DOHH2 (cell line): ENCODE measurements around the gene CATSPERE.
A peak's percentile ranks its signal among the peaks of the same experiment; 100 is the strongest.

Source experiments
- H3F3A ChIP-seq: fragments of 200-600 bp; sonication (generic), shearing (Covaris generic); 2 replicates; pipeline ENCODE4 v1.6.0; 2016; ENCODE audit warnings: antibody characterized with exemption, mild to moderate bottlenecking; ENCODE audit not compliant: control insufficient read depth, insufficient read depth
- H3K27ac ChIP-seq: fragments of 200-600 bp; sonication (generic); 2 replicates; pipeline ENCODE4 v1.5.1; 2014; ENCODE audit warnings: low read depth, mild to moderate bottlenecking, low read length, moderate library complexity
- H3K27me3 ChIP-seq: fragments of 200-600 bp; sonication (generic); 2 replicates; pipeline ENCODE4 v1.6.1; 2014; ENCODE audit warnings: mild to moderate bottlenecking, low read length, mixed read lengths; ENCODE audit not compliant: control insufficient read depth
- H3K36me3 ChIP-seq: fragments of 200-600 bp; sonication (generic); 2 replicates; pipeline ENCODE4 v1.6.1; 2014; ENCODE audit warnings: mild to moderate bottlenecking, low read length, moderate library complexity, mixed read lengths; ENCODE audit not compliant: control insufficient read depth
- H3K4me1 ChIP-seq: fragments of 200-600 bp; sonication (generic); 2 replicates; pipeline ENCODE4 v1.6.1; 2014; ENCODE audit warnings: mild to moderate bottlenecking, low read length, mixed read lengths; ENCODE audit not compliant: control insufficient read depth
- H3K4me2 ChIP-seq: fragments of 200-600 bp; sonication (generic); 2 replicates; pipeline ENCODE4 v1.6.0; 2014; ENCODE audit warnings: mild to moderate bottlenecking, low read length, moderate library complexity
- H3K4me3 ChIP-seq: fragments of 200-600 bp; sonication (generic); 2 replicates; pipeline ENCODE4 v1.5.1; 2014; ENCODE audit warnings: mild to moderate bottlenecking, low read length, mixed read lengths
- H3K79me2 ChIP-seq: fragments of 200-600 bp; sonication (generic); 2 replicates; pipeline ENCODE4 v1.6.1; 2014; ENCODE audit warnings: mild to moderate bottlenecking, low read length, mixed read lengths; ENCODE audit not compliant: control insufficient read depth
- H3K9me2 ChIP-seq: fragments of 200-600 bp; sonication (generic); replicated peaks from 2 replicates; pipeline ENCODE4 v1.6.1; 2014; ENCODE audit warnings: mild to moderate bottlenecking, low read length, mixed read lengths; ENCODE audit not compliant: control insufficient read depth
- H3K9me3 ChIP-seq: fragments of 200-600 bp; sonication (generic); 2 replicates; pipeline ENCODE4 v1.6.1; 2014; ENCODE audit warnings: antibody characterized with exemption, low read length, mixed read lengths; ENCODE audit not compliant: control insufficient read depth, insufficient read depth
- H4K20me1 ChIP-seq: fragments of 200-600 bp; sonication (generic); 2 replicates; pipeline ENCODE4 v1.6.0; 2014; ENCODE audit warnings: low read depth, mild to moderate bottlenecking, antibody characterized with exemption, low read length, moderate library complexity; ENCODE audit not compliant: control insufficient read depth, insufficient read depth
- CTCF ChIP-seq: fragments of 200-600 bp; sonication (generic); IDR thresholded peaks from one replicate; pipeline ENCODE4 v1.5.1; 2014; ENCODE audit warnings: antibody characterized with exemption, mild to moderate bottlenecking, low read depth, low read length; ENCODE audit not compliant: poor library complexity, severe bottlenecking
- EZH2phosphoT487 ChIP-seq: fragments of 200-600 bp; sonication (generic); IDR thresholded peaks from 2 replicates; pipeline ENCODE4 v1.6.1; 2017; ENCODE audit warnings: borderline replicate concordance, mild to moderate bottlenecking, antibody characterized with exemption, low read length, moderate library complexity, mixed read lengths

CATSPERE gene

GRCh38 chr1:244601336-244601735 lies 140.3 kb downstream of the CATSPERE start:
- Histone ChIP-seq H3K9me2 (no peaks in the 10 kb centered on the region), H3F3A (no peaks in the 10 kb centered on the region), H4K20me1 (no peaks in the 10 kb centered on the region), H3K27ac (no peak overlapping the region), H3K79me2 (no peaks in the 10 kb centered on the region), H3K9me3 (no peaks in the 10 kb centered on the region), H3K4me2 (no peak overlapping the region), H3K4me1 (no peaks in the 10 kb centered on the region), H3K4me3 (no peak overlapping the region), H3K36me3 (no peaks in the 10 kb centered on the region), H3K27me3 (peaks cover 10% of the 10 kb centered on the region)
- TF ChIP-seq CTCF (no peak), EZH2phosphoT487 (no peak)

- H3K9me2 ChIP-seq, result no peaks in the 10 kb centered on the region
- H3K4me2 ChIP-seq, result no peak overlapping the region
- no peaks in the 10 kb centered on the region for H3K79me2 ChIP-seq
- no peak overlapping the region for H3K4me3 ChIP-seq
- no peaks in the 10 kb centered on the region for H4K20me1 ChIP-seq
- H3K27me3 ChIP-seq, result peaks cover 7% of the 10 kb centered on the region; the same call in 1 of the 2 replicates
- H3K36me3 ChIP-seq, result no peaks in the 10 kb centered on the region
- no peaks in the 10 kb centered on the region for H3K9me3 ChIP-seq
- TF ChIP-seq CTCF (peak; percentile 41), EZH2phosphoT487 (no peak)
- H3F3A ChIP-seq, result no peaks in the 10 kb centered on the region
- no peak overlapping the region for H3K27ac ChIP-seq
- no peaks in the 10 kb centered on the region for H3K4me1 ChIP-seq
These were observed 142.4 kb downstream of the CATSPERE start for GRCh38 chr1:244603498-244603897.

GRCh38 chr1:244605835-244606370 lies 144.8 kb downstream of the CATSPERE start:
- Histone ChIP-seq H3K4me2 (no peak overlapping the region), H3K27ac (no peak overlapping the region), H3K79me2 (no peaks in the 10 kb centered on the region), H3F3A (no peaks in the 10 kb centered on the region), H3K4me3 (no peak overlapping the region), H3K4me1 (no peaks in the 10 kb centered on the region), H3K9me3 (no peaks in the 10 kb centered on the region), H3K36me3 (no peaks in the 10 kb centered on the region), H3K9me2 (no peaks in the 10 kb centered on the region), H4K20me1 (no peaks in the 10 kb centered on the region), H3K27me3 (no peaks in the 10 kb centered on the region)
- TF ChIP-seq EZH2phosphoT487 (no peak), CTCF (no peak)
